SK-N-SH treated with all-trans-retinoic acid at 6 μM for 48 hours (cell line): ENCODE results near the gene TMTC2.

Experiments
- ATAC-seq: fragments of 200-7000 bp; cut with Tn5 transposase; 3 replicates; pipeline ENCODE4 v1.9.1; 2020; ENCODE audit warnings: mild to moderate bottlenecking, moderate library complexity
- ARNTL ChIP-seq: fragments of 450-650 bp; formaldehyde crosslinking; IDR thresholded peaks from 2 replicates; pipeline ENCODE4 v1.5.0; 2020; ENCODE audit warnings: low read depth, mild to moderate bottlenecking, moderate library complexity, borderline replicate concordance
- BACH2 ChIP-seq: fragments of 250-450 bp; sonication (Bioruptor Pico); IDR thresholded peaks from 2 replicates; pipeline ENCODE4 v1.9.0; 2021; ENCODE audit warnings: mild to moderate bottlenecking, borderline replicate concordance
- CSDC2 ChIP-seq: fragments of 250-450 bp; sonication (Bioruptor Pico); IDR thresholded peaks from 2 replicates; pipeline ENCODE4 v1.5.0; 2020; ENCODE audit warnings: mild to moderate bottlenecking, moderate library complexity
- ESRRG ChIP-seq: fragments of 250-450 bp; sonication (Bioruptor Pico); IDR thresholded peaks from 2 replicates; pipeline ENCODE4 v1.6.1; 2021; ENCODE audit warnings: mild to moderate bottlenecking
- GLIS3 ChIP-seq: fragments of 250-450 bp; sonication (Bioruptor Pico); IDR thresholded peaks from 2 replicates; pipeline ENCODE4 v1.5.0; 2020; ENCODE audit warnings: mild to moderate bottlenecking, moderate library complexity
- ISL1 ChIP-seq: fragments of 250-450 bp; sonication (Bioruptor Pico); IDR thresholded peaks from 2 replicates; pipeline ENCODE4 v2.1.2; 2022; ENCODE audit warnings: mild to moderate bottlenecking, moderate library complexity
- OSR1 ChIP-seq: fragments of 250-450 bp; sonication (Bioruptor Pico); IDR thresholded peaks from 2 replicates; pipeline ENCODE4 v1.8.0; 2022; ENCODE audit warnings: moderate library complexity, mild to moderate bottlenecking, inconsistent platforms
- POU6F1 ChIP-seq: fragments of 250-450 bp; sonication (Bioruptor Pico); IDR thresholded peaks from 2 replicates; pipeline ENCODE4 v1.8.0; 2021; ENCODE audit warnings: low read depth, mild to moderate bottlenecking, moderate library complexity, borderline replicate concordance
- PPARA ChIP-seq: fragments of 250-450 bp; sonication (Bioruptor Pico); IDR thresholded peaks from 2 replicates; pipeline ENCODE4 v1.5.0; 2020; ENCODE audit warnings: mild to moderate bottlenecking, borderline replicate concordance
- RARB ChIP-seq: fragments of 250-450 bp; sonication (Bioruptor Pico); IDR thresholded peaks from 2 replicates; pipeline ENCODE4 v1.8.0; 2021; ENCODE audit warnings: mild to moderate bottlenecking, moderate library complexity
- SNAI2 ChIP-seq: fragments of 250-450 bp; sonication (Bioruptor Pico); IDR thresholded peaks from 2 replicates; pipeline ENCODE4 v1.5.0; 2020; ENCODE audit warnings: mild to moderate bottlenecking, moderate library complexity
- TCF4 ChIP-seq: fragments of 250-450 bp; sonication (Bioruptor Pico); IDR thresholded peaks from 2 replicates; pipeline ENCODE4 v1.8.0; 2021; ENCODE audit warnings: mild to moderate bottlenecking, moderate library complexity, borderline replicate concordance
- TOX ChIP-seq: fragments of 250-450 bp; sonication (Bioruptor Pico); IDR thresholded peaks from 2 replicates; pipeline ENCODE4 v1.8.0; 2021; ENCODE audit warnings: mild to moderate bottlenecking, moderate library complexity, borderline replicate concordance
- TSHZ2 ChIP-seq: fragments of 250-450 bp; sonication (Bioruptor Pico); IDR thresholded peaks from 2 replicates; pipeline ENCODE4 v1.5.0; 2020; ENCODE audit warnings: mild to moderate bottlenecking, moderate library complexity
- ZC3H10 ChIP-seq: fragments of 250-450 bp; sonication (Bioruptor Pico); IDR thresholded peaks from 2 replicates; pipeline ENCODE4 v1.5.1; 2021; ENCODE audit warnings: mild to moderate bottlenecking, moderate library complexity
- ZFP3 ChIP-seq: fragments of 250-450 bp; sonication (Bioruptor Pico); IDR thresholded peaks from 2 replicates; pipeline ENCODE4 v1.5.0; 2020; ENCODE audit warnings: mild to moderate bottlenecking, moderate library complexity
- ZFP30 ChIP-seq: fragments of 450-650 bp; formaldehyde crosslinking; IDR thresholded peaks from 2 replicates; pipeline ENCODE4 v1.5.0; 2022; ENCODE audit warnings: mild to moderate bottlenecking, moderate library complexity
- ZNF565 ChIP-seq: fragments of 450-650 bp; formaldehyde crosslinking; conservative IDR thresholded peaks from 2 replicates; pipeline ENCODE4 v1.5.0; 2020; ENCODE audit warnings: low read depth, mild to moderate bottlenecking, moderate library complexity
- ZNF70 ChIP-seq: fragments of 450-650 bp; formaldehyde crosslinking; IDR thresholded peaks from 2 replicates; pipeline ENCODE4 v1.5.0; 2020; ENCODE audit warnings: mild to moderate bottlenecking, moderate library complexity
- ZNF8 ChIP-seq: fragments of 450-650 bp; formaldehyde crosslinking; IDR thresholded peaks from 2 replicates; pipeline ENCODE4 v1.5.0; 2020; ENCODE audit warnings: mild to moderate bottlenecking, moderate library complexity
- TF ChIP-seq, protein P1 (sequence below): fragments of 250-450 bp; sonication (Bioruptor Pico); IDR thresholded peaks from 2 replicates; pipeline ENCODE4 v1.5.1; 2020; ENCODE audit warnings: low read depth, mild to moderate bottlenecking, moderate library complexity
- TF ChIP-seq, protein P2 (sequence below): fragments of 250-450 bp; sonication (Bioruptor Pico); IDR thresholded peaks from 2 replicates; pipeline ENCODE4 v1.8.0; 2020; ENCODE audit warnings: mild to moderate bottlenecking, moderate library complexity, borderline replicate concordance
- TF ChIP-seq, protein P3 (sequence below): fragments of 250-450 bp; sonication (Bioruptor Pico); IDR thresholded peaks from 2 replicates; pipeline ENCODE4 v1.5.1; 2021; ENCODE audit warnings: mild to moderate bottlenecking, moderate library complexity

The TMTC2 gene

GRCh38 chr12:82730953-82731459, 44.3 kb downstream of the TMTC2 start:
- ATAC-seq: peak; percentile 83
- TF ChIP-seq SNAI2 (CRISPR knock-in tag) (no peak), PPARA (no peak), ISL1 (peak; percentile 87), TOX (CRISPR knock-in tag) (no peak), ZC3H10 (CRISPR knock-in tag) (no peak), CSDC2 (CRISPR knock-in tag) (no peak), POU6F1 (CRISPR knock-in tag) (no peak), GLIS3 (CRISPR knock-in tag) (peak; percentile 73), ESRRG (CRISPR knock-in tag) (no peak), TSHZ2 (CRISPR knock-in tag) (peak; percentile 44; the same call in 1 of the 2 replicates), TCF4 (CRISPR knock-in tag) (peak; percentile 89), ZNF70 (CRISPR knock-in tag) (no peak), ZFP3 (CRISPR knock-in tag) (no peak), RARB (CRISPR knock-in tag) (no peak), ZNF8 (CRISPR knock-in tag) (peak; percentile 56; the same call in 1 of the 2 replicates), OSR1 (no peak), ZFP30 (CRISPR knock-in tag) (no peak), BACH2 (CRISPR knock-in tag) (no peak), ARNTL (CRISPR knock-in tag) (no peak), ZNF565 (CRISPR knock-in tag) (no peak)
- TF ChIP-seq, protein P1, sequence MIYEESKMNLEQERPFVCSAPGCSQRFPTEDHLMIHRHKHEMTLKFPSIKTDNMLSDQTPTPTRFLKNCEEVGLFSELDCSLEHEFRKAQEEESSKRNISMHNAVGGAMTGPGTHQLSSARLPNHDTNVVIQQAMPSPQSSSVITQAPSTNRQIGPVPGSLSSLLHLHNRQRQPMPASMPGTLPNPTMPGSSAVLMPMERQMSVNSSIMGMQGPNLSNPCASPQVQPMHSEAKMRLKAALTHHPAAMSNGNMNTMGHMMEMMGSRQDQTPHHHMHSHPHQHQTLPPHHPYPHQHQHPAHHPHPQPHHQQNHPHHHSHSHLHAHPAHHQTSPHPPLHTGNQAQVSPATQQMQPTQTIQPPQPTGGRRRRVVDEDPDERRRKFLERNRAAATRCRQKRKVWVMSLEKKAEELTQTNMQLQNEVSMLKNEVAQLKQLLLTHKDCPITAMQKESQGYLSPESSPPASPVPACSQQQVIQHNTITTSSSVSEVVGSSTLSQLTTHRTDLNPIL (CRISPR knock-in tag): peak; percentile 75; the same call in 1 of the 2 replicates
- TF ChIP-seq, protein P2, sequence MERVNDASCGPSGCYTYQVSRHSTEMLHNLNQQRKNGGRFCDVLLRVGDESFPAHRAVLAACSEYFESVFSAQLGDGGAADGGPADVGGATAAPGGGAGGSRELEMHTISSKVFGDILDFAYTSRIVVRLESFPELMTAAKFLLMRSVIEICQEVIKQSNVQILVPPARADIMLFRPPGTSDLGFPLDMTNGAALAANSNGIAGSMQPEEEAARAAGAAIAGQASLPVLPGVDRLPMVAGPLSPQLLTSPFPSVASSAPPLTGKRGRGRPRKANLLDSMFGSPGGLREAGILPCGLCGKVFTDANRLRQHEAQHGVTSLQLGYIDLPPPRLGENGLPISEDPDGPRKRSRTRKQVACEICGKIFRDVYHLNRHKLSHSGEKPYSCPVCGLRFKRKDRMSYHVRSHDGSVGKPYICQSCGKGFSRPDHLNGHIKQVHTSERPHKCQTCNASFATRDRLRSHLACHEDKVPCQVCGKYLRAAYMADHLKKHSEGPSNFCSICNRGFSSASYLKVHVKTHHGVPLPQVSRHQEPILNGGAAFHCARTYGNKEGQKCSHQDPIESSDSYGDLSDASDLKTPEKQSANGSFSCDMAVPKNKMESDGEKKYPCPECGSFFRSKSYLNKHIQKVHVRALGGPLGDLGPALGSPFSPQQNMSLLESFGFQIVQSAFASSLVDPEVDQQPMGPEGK: no peak
- TF ChIP-seq, protein P3, sequence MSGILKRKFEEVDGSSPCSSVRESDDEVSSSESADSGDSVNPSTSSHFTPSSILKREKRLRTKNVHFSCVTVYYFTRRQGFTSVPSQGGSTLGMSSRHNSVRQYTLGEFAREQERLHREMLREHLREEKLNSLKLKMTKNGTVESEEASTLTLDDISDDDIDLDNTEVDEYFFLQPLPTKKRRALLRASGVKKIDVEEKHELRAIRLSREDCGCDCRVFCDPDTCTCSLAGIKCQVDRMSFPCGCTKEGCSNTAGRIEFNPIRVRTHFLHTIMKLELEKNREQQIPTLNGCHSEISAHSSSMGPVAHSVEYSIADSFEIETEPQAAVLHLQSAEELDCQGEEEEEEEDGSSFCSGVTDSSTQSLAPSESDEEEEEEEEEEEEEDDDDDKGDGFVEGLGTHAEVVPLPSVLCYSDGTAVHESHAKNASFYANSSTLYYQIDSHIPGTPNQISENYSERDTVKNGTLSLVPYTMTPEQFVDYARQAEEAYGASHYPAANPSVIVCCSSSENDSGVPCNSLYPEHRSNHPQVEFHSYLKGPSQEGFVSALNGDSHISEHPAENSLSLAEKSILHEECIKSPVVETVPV (CRISPR knock-in tag): peak; percentile 78; the same call in 1 of the 2 replicates

DNA sequence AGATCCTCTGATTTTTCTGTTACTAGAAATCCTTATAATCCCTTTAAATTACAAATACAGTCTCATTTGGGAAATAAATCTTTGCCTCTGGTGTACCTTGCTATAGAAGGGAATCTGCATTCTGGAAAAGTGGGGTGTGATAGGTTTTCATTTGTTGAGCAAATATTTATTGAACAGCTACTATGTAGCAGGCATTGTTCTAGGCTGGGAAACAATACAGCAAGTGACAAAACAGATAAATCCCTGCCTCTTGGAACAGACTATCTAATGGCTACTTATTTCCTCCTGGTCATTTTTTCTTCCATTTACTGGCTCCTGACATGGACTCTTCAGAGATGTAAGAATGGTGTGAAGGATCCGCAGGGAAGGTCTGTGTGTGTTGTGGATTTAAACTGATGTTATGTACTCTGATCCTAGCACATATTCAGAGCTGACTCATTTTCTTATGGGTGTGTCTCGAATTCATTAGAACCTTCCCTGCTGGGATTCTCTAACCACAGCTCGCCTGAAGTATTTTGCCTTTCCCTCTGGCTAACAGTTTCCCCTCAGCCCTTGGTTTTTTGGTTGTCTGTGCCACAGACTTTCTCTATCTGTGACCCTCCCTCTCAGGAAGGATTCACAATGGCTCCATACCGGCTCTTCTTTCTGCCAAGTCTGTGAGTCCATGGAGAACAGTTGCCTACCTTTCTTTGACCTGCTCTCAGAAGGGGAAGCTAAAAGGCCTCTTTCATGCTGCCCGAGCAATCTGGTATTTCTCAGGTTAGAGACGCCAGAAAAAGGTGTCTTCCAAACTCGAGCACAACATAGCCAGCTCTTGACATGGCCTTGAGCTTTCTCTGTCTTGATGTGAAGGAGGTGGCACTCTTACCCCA, 53.7 kb downstream of the TMTC2 start:
- peak; percentile 79 for ATAC-seq
- TF ChIP-seq ZNF8 (CRISPR knock-in tag) (no peak), SNAI2 (CRISPR knock-in tag) (no peak), TSHZ2 (CRISPR knock-in tag) (no peak), TCF4 (CRISPR knock-in tag) (no peak), PPARA (no peak)
- TF ChIP-seq, protein P2: no peak
